Left forelimb (tissue), 1 donor: Measurements from ENCODE around the gene GNPDA2.
A peak's percentile ranks its signal among the peaks of the same experiment; 100 is the strongest.
"Not testable (repeated sequence)": the region's sequence is repeated elsewhere in the genome, so short reads cannot be mapped to it uniquely, and the experiment has no call there.

ENCODE experiments used
- DNase-seq: peaks from one replicate; pipeline ENCODE4 v3.0.0-alpha.2; 2018; ENCODE audit warnings: low spot score

GNPDA2 gene

DNA sequence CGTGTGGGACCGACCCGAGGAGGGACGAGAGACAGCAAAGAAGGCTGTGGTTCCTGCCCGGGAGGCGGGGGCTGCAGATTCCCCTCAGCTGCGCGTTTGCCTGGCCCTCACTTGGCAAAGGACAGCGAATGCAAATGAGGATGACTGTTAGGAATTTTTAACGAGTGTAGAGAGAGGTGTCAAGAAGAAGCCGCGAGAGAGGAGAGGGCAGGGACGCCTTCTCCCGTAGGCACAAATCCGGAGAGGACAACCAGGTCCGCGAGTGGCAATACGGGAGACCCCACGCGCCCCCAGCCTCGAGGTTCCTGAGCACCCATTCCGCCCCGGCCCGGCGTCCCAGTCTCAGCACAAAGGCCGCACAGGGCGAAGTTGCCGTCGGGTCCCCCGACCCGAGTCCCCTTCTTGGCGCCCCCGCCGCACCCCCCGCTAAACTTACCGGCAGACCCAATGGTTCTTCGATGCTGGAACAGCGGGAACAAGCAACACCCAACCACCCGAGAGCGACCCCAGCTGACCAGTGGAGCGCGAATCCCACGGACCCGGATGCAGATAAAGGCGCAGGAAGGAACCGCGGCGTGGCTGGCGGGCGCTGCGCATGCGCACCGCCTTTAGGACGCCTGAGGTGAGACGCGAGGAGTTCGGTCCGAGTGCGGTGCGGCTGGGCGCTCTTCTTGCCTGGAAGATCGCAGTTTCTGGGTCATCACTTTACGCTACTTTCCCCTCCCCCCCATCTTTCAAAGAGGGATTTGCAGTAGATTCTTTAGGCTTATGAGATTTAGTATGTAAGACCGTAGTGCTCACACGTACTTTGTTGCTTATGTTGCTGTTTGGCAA is at the start of gene GNPDA2:
TSS of gene GNPDA2 (minus strand) at position 519 of the 834 bp plus-strand sequence. CDS start 4,349 bp downstream, outside the sequence.
- DNase-seq: peak; percentile 93

DNA sequence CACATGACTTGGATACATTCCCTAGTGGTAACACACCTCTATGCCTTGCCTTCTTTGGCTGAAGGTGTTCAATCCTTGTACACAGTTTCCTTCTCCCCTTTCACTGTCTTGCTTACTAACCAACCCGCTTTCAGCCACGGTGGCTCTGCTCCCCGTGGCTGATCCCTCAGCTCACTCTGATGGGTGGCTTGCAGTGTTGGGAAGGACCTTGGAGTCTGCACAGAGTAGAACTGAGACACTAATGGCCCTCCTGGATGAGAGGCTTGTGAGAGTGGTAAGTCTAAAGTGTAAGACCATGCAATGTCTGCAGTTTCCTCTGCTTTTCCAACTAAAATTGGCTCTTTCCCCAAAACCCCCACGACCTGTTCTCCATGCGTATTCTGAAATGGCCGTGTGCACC is 46.0 kb upstream of the GNPDA2 start:
- DNase-seq: no peak

- DNase-seq: no peak
Measured at GRCh38 chr4:44771789-44772188, 45.4 kb upstream of the GNPDA2 start.

DNA sequence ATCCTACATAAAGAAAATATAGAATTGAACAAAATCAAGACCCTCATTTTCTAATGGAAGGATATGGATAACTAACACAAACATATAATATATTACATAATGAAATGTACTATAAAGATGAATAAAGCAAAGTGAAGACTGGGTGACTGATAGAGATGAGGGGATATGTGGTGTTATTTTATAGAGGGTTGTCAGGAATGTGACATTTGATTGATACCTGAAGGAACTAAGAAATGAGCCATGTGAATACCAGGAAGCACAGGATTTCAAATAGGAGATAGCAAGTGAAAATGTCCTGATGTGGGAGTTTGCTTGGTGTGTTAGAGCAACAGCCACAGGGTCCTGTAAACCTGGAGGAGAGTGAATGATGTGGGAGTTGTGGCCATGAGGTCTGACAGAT is 40.1 kb upstream of the GNPDA2 start:
- no peak for DNase-seq

- no peak for DNase-seq
Measured at GRCh38 chr4:44765116-44765515, 38.8 kb upstream of the GNPDA2 start.

DNA sequence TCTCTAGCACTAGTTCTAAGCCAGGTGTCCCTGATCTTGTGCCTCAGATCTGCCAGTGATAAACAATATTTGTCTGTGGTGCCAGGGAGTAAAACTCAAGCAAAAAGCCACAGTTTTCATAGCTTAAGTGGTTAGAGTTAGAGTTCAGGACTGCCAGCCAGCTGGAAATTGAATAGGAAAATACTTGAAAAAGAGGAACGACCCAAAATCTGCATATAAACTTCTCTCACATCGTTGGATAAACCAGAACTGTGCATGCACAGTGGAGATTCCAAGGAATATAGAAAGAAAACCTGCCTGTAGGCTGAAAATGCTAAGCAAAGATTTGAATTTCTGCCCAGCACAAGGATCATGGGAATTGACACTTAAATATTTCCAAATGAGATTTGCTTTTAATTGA is 35.0 kb upstream of the GNPDA2 start:
- DNase-seq: no peak

DNA sequence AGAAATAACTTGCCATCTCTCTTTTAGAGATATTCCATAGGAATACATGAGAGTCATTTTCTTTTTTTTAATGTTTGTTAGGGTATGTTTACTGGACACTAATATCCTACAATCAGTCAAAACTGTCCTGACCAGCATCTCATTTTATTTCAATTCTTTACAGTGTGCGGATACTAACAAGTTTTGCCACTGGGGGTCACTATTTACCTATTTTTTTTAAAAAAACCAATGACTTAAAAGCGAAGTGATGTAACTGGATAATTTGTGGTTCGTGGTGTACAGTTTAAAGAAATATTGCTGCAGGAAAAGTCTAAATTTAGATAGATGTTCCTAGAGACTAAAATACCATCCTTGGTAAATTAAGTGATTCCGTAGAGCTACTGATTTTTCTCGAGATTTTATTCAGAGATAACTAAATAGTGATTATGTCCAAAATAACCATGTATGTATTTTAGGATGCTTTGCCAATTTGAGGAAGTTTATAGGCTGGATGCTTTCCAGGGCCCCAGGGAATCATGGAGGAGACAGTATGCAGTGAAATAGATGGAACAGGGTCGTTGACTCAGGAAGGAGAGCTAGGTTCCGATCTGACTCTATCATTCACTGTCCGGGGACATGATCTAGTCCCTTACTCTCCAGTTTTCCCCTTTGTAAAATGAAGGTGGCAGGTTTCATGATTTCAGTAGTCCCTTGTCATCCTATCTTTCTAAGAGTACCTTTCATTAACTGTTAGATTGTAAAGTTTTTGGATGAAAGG is 34.0 kb upstream of the GNPDA2 start:
- no peak for DNase-seq

DNA sequence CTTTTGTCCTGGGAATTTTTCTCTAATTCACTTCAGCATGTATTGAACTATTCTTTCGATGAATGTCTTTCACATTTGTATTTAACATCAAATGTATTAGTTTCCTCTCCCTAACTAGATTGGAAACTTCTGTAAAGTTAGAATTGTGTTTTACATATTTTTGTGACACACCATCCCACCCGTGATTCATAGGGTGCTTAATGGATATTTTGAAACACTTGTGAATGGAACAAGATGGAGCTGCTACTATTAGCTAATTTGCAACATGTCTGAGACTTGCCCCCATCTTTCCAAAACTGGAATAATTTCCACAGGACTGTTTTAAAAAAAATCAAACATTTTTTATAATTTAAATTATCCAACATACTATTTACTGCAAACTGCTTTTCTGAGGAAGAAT is 30.2 kb upstream of the GNPDA2 start:
- DNase-seq: no peak

DNA sequence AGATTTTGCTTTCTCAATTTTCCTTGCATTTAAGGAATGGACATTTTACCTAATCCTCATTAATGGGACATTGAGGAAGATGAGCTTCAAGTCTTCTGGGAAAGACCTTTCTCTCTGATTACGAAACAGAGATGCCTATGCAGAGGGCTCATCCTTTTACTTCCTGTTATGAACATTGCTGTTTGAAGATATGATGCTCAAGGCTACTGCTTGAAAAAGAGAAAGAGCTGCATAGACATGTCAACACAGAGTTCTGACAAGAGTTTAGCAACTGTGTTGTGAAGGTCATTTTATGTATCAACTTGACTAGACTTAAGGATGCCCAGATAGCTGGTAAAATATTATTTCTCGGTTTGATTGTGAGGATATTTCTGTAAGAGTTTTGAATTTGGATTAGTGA is 13.8 kb upstream of the GNPDA2 start:
- DNase-seq: no peak

GRCh38 chr4:44738615-44739014 is 12.3 kb upstream of the GNPDA2 start:
- DNase-seq: no peak

DNA sequence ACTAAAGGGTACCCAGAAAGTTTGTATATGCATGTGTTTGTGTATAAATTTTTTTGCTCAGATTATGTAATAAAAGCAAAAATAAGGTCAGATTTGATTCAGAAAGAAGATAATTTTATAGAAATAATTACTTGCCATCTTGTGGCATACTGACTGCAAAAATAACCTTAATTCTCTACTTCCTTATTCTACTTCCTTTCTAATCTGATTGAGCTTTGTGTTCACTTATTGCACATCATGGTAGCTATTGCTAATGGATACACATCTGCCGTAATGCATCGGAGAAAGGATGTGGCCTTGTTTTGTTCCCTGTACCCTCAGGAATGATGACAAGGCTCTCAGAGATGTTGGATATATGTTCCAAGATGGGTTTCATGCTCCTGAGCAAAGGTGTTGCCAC is 10.5 kb upstream of the GNPDA2 start:
- no peak for DNase-seq

DNA sequence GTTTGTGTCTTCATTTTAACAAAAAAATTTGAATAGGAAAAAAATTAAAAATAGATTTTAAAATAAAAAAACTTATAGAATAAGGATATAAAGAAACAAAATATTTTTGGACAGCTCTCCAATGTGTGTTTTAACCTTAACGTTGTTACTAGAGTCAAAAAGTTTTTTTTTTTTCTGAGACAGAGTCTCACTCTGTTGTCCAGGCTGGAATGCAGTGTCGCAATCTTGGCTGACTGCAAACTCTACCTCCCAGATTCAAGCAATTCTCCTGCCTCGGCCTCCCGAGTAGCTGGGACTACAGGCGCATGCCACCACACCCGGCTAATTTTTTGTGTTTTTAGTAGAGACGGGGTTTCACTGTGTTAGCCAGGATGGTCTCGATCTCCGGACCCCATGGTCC is 2.3 kb upstream of the GNPDA2 start:
- DNase-seq: not testable (repeated sequence)

DNA sequence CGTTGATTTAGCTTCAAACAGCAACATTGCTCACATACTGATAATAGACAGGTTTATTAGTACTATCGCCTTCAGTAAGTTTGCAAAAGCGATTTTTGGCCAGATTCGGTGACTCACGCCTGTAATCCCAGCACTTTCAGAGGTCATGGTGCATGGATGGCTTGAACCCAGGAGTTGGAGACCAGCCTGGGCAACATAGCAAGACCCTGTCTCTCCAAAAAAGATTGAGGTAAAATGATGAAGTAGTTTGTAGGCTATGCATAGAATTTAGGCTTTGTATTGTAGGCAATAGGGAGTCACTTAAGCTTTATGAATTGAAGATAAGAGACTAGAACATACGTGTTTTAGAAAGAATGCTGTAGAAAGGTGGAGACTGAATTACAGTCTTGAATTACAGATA is 1.1 kb upstream of the GNPDA2 start:
- no peak for DNase-seq

GRCh38 chr4:44725726-44726037 is 674 bp downstream of the GNPDA2 start:
- DNase-seq: no peak

- DNase-seq: no peak
Measured at GRCh38 chr4:44725166-44725565, 1.2 kb downstream of the GNPDA2 start.

- DNase-seq: no peak
Measured at GRCh38 chr4:44722001-44722400, 4.4 kb downstream of the GNPDA2 start.

DNA sequence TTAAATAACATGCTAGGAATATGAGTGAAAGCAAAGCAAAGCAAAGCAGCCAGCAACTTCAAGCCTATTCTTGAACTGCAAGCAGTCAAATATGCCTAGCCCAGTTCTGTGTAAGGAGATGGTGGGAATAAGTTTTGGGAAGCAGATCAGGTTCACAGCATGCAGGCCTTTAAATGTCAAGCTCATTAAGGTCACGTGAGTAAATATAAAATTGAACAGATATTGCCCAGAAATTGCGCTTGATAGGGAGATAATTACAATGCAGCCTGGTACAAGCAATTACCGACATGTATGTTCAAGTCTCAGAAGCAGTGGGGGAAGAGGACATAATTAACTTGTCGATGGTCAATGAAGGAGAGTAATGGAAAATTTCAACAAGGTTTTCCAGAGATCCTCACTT is 6.0 kb downstream of the GNPDA2 start:
- no peak for DNase-seq

- no peak for DNase-seq
Measured at GRCh38 chr4:44716597-44716996, 9.8 kb downstream of the GNPDA2 start.

DNA sequence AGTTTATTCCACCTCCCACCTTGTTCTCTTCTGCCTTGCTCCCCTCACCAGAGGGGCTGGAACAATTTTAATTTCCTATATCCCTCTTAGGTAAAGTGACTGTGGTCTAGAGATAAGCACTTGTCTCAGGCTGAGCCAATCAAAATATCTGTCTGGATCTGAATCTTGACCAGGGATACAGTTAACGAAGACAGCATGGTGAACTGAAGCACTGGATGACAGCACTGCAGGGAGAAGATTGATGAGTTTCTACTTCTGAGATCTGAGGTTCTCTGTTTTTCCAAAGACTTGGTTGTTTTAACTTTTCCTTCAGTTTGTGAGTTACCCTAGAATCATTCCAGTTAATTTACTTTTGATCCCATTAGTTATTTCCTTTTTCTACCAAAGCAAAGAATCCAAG is 13.2 kb downstream of the GNPDA2 start:
- DNase-seq: no peak

- DNase-seq: no peak
Measured at GRCh38 chr4:44704673-44705072, 21.7 kb downstream of the GNPDA2 start.

GRCh38 chr4:44701037-44701436 is 25.3 kb downstream of the GNPDA2 start:
- DNase-seq: no peak

- DNase-seq: no peak
Measured at GRCh38 chr4:44700427-44700826, 25.9 kb downstream of the GNPDA2 start.

- DNase-seq: no peak
Measured at GRCh38 chr4:44684648-44685047, 41.7 kb downstream of the GNPDA2 start.

- DNase-seq: no peak
Measured at GRCh38 chr4:44679060-44679459, 47.3 kb downstream of the GNPDA2 start.
